GM18868 (cell line): Measurements from ENCODE around the gene SLC12A6.
"Not testable (repeated sequence)": the region's sequence is repeated elsewhere in the genome, so short reads cannot be mapped to it uniquely, and the experiment has no call there.

Source experiments
- ATAC-seq: cut with Tn5 transposase; IDR thresholded peaks from one replicate; pipeline ENCODE4 v1.9.1; 2021; ENCODE audit warnings: mild to moderate bottlenecking, moderate library complexity; ENCODE audit not compliant: unreplicated experiment

Gene SLC12A6

GRCh38 chr15:34358367-34358766 is 20.8 kb upstream of the SLC12A6 start:
- no peak for ATAC-seq

GRCh38 chr15:34357653-34358052 is 20.1 kb upstream of the SLC12A6 start:
- ATAC-seq: no peak

- no peak for ATAC-seq
These were observed 17.7 kb upstream of the SLC12A6 start for GRCh38 chr15:34355241-34355640.

GRCh38 chr15:34354286-34354685 is 16.7 kb upstream of the SLC12A6 start:
- no peak for ATAC-seq

GRCh38 chr15:34353627-34354026 is 16.0 kb upstream of the SLC12A6 start:
- ATAC-seq: no peak

- not testable (repeated sequence) for ATAC-seq
These were observed 15.4 kb upstream of the SLC12A6 start for GRCh38 chr15:34352996-34353395.

- ATAC-seq: no peak
These were observed 12.2 kb upstream of the SLC12A6 start for GRCh38 chr15:34349769-34350168.

- ATAC-seq: no peak
These were observed 11.2 kb upstream of the SLC12A6 start for GRCh38 chr15:34348735-34349300.

GRCh38 chr15:34347951-34348638 is 10.5 kb upstream of the SLC12A6 start:
- ATAC-seq: no peak

GRCh38 chr15:34342737-34343575 is 5.4 kb upstream of the SLC12A6 start, which contains the start of the genes NOP10 and NUTM1:
NOP10 (minus strand) TSS chr15:34343136; CDS start chr15:34343073, 63 bp downstream.
NUTM1 (plus strand) TSS chr15:34343315; CDS start chr15:34343697, 382 bp downstream.
- peak; percentile 91 for ATAC-seq

GRCh38 chr15:34342213-34342736 is 4.7 kb upstream of the SLC12A6 start:
- ATAC-seq: not testable (repeated sequence)

- ATAC-seq: no peak
These were observed 4.0 kb upstream of the SLC12A6 start for GRCh38 chr15:34341381-34342212.

GRCh38 chr15:34339946-34340345 is 2.4 kb upstream of the SLC12A6 start:
- ATAC-seq: no peak

- ATAC-seq: no peak
These were observed 766 bp upstream of the SLC12A6 start for GRCh38 chr15:34338347-34338746.

GRCh38 chr15:34336991-34337556 is 507 bp downstream of the SLC12A6 start:
- ATAC-seq: peak; percentile 6

GRCh38 chr15:34336231-34336990 is 1.2 kb downstream of the SLC12A6 start:
- ATAC-seq: no peak

- no peak for ATAC-seq
These were observed 2.2 kb downstream of the SLC12A6 start for GRCh38 chr15:34335176-34336032.

GRCh38 chr15:34334672-34335071 is 2.9 kb downstream of the SLC12A6 start:
- ATAC-seq: no peak
